Panc1 (cell line): ENCODE measurements around the gene LAMP5. TPM values are rescaled to one million over a fixed set of nuclear protein-coding genes. Genes with fewer than 3 reads are reported as not detected.

Experiments used
- ATAC-seq: fragments of 200-7000 bp; cut with Tn5 transposase; 2 replicates; pipeline ENCODE4 v1.9.1; 2020; ENCODE audit warnings: mild to moderate bottlenecking, moderate library complexity
- BruUV-seq: library from RNA; stranded (reverse); fragments of 400-500 nt; replicated peaks from 2 replicates; lab custom pipeline; 2021; lab: Mats Ljungman, UMichigan
- CTCF ChIA-PET: fragments of 300-600 bp; sonication (Branson Sonifier 250); formaldehyde crosslinking; loops from one replicate; lab custom pipeline; 2022; ENCODE audit warnings: antibody characterized with exemption; lab: Charles Lee
- POLR2A ChIA-PET: fragments of 300-600 bp; sonication (Branson Sonifier 250); formaldehyde crosslinking; loops from one replicate; lab custom pipeline; 2022; ENCODE audit warnings: antibody characterized with exemption; lab: Charles Lee
- DNase-seq: peaks from one replicate; pipeline ENCODE4 v3.0.0-alpha.2; 2010; ENCODE audit warnings: low read depth, low spot score
- H3K27ac ChIP-seq: 2 replicates; pipeline ENCODE4 v1.5.1; 2011; ENCODE audit warnings: mild to moderate bottlenecking, low read length, inconsistent platforms
- H3K27me3 ChIP-seq: fragments of 200-500 bp; sonication (Bioruptor generic); 2 replicates; pipeline ENCODE4 v1.6.0; 2014; ENCODE audit warnings: low read length, inconsistent platforms; ENCODE audit not compliant: control insufficient read depth, insufficient read depth
- H3K36me3 ChIP-seq: fragments of 200-500 bp; sonication (Bioruptor generic); 2 replicates; pipeline ENCODE4 v1.5.1; 2014; ENCODE audit warnings: inconsistent platforms, mild to moderate bottlenecking, low read length, moderate library complexity; ENCODE audit not compliant: control insufficient read depth, insufficient read depth
- H3K4me1 ChIP-seq: 2 replicates; pipeline ENCODE4 v1.5.1; 2011; ENCODE audit warnings: inconsistent platforms, mild to moderate bottlenecking, low read length, moderate library complexity; ENCODE audit not compliant: control insufficient read depth, insufficient read depth
- H3K4me3 ChIP-seq, 2 experiments: 2 replicates each; pipeline ENCODE4 v1.5.1; 2011 to 2012; ENCODE audit warnings: low read depth in 2 of 2, low read length in 2 of 2, mild to moderate bottlenecking in 2 of 2, inconsistent platforms in 1 of 2, moderate library complexity in 1 of 2
- H3K9me3 ChIP-seq: fragments of 200-500 bp; sonication (Bioruptor generic); 2 replicates; pipeline ENCODE4 v1.5.1; 2014; ENCODE audit warnings: low read depth, mild to moderate bottlenecking, inconsistent platforms, low read length, moderate library complexity; ENCODE audit not compliant: control insufficient read depth, insufficient read depth
- POLR2AphosphoS5 ChIP-seq: IDR thresholded peaks from 2 replicates; pipeline ENCODE4 v1.6.1; 2012; ENCODE audit warnings: mild to moderate bottlenecking, low read depth, low read length, moderate library complexity
- SIN3A ChIP-seq: IDR thresholded peaks from 2 replicates; pipeline ENCODE4 v1.6.1; 2012; ENCODE audit warnings: low read depth, mild to moderate bottlenecking, low read length, moderate library complexity, borderline replicate concordance; ENCODE audit not compliant: insufficient read depth
- TCF7L2 ChIP-seq: IDR thresholded peaks from 2 replicates; pipeline ENCODE4 v1.6.1; 2011; ENCODE audit warnings: mild to moderate bottlenecking, low read depth, low read length, inconsistent platforms
- in situ Hi-C: cut with HindIII; loops from 2 replicates; pipeline ENCODE4 v1.10.0; 2016; ENCODE audit warnings: low sequenced_read_pairs, low pct_unique_long_range_greater_than_20kb
- intact Hi-C: fragments of 100-400 bp; cut with micrococcal nuclease; formaldehyde crosslinking; loops from one replicate; pipeline ENCODE4 v1.10.0; 2022; ENCODE audit not compliant: unreplicated experiment
- total RNA-seq: library from RNA; stranded (reverse); gene quantifications from one replicate; pipeline ENCODE4 v1.2.1, GENCODE V29; 2021; ENCODE audit not compliant: unreplicated experiment
- TF ChIP-seq, protein P1 (sequence below): fragments of 450-650 bp; IDR thresholded peaks from 2 replicates; pipeline ENCODE4 v1.5.1; 2017; ENCODE audit warnings: mild to moderate bottlenecking
- TF ChIP-seq, protein P2 (sequence below), 2 experiments: IDR thresholded peaks; 2 replicates each; pipeline ENCODE4 v1.6.1; 2011 to 2012; ENCODE audit warnings: low read depth in 2 of 2, control low read depth in 1 of 2, low read length in 1 of 2, mild to moderate bottlenecking in 1 of 2, moderate library complexity in 1 of 2; ENCODE audit not compliant: insufficient read depth in 1 of 2

The LAMP5 gene
- total RNA-seq, 1 experiment from 2014 or later, result not detected

DNA sequence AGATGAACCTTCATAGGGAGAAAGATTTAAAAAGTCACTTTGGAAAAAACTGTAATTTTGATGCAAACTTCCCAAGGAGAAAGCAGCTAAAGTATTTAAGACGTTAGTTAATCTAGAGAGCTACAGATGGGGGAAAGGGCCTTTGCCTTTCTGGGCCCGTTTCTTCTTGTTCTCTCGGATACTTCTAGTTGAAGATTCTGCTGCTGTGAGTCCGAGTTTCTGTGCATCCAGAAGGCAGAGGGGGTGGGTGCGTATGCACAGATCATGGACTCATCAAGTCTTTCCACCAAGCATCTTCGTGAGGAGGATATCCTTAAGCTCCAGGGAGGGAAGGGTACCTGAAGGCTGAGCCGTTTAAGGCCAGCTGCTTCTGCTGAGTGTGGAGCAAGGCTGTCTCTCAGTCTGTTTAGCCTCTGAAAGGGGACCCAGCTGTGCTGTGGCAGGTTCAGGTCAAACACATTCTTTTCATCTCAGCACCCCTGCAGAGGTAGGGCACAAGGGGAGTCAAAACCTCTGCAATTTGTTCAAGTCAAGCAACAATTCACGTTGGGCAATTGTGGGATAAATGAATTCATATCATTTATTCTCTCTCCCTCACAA is 4.3 kb downstream of the LAMP5 start:
- ChIA-PET CTCF (no interaction called here), POLR2A (no interaction called here)
- BruUV-seq, result no TSS peak

DNA sequence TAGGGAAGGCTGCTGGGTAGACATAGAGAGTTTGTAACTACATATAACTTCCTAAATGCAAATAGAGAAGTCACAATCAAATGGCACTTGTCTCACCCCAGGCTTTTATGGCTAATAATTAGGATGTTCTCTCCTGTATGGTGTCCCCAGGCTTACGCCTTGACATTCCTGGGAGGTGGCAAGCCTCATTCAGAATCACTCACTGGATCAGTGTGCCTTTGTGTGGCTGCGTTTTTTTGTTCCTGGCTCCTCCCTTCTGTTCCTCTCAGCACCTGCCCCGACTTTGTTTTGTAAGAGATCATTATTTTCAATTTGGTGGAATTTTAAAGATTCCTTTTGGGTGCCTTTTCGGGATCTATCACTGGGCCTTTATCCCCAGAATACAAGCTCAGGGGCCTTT is 5.7 kb downstream of the LAMP5 start:
- Histone ChIP-seq H3K4me1 (peaks cover 2% of the 10 kb centered on the region; the same call in 1 of the 2 replicates), H3K27ac (no peak overlapping the region), H3K27me3 (peaks cover 9% of the 10 kb centered on the region), H3K36me3 (no peaks in the 10 kb centered on the region), H3K9me3 (no peaks in the 10 kb centered on the region), H3K4me3 (no peak overlapping the region)
- intact Hi-C loops (no loop called here), in situ Hi-C loops (no loop called here)
- BruUV-seq, result no TSS peak
- no peak for TF ChIP-seq TCF7L2
- TF ChIP-seq POLR2AphosphoS5, result no peak
- TF ChIP-seq SIN3A, result no peak
- TF ChIP-seq, protein P1, sequence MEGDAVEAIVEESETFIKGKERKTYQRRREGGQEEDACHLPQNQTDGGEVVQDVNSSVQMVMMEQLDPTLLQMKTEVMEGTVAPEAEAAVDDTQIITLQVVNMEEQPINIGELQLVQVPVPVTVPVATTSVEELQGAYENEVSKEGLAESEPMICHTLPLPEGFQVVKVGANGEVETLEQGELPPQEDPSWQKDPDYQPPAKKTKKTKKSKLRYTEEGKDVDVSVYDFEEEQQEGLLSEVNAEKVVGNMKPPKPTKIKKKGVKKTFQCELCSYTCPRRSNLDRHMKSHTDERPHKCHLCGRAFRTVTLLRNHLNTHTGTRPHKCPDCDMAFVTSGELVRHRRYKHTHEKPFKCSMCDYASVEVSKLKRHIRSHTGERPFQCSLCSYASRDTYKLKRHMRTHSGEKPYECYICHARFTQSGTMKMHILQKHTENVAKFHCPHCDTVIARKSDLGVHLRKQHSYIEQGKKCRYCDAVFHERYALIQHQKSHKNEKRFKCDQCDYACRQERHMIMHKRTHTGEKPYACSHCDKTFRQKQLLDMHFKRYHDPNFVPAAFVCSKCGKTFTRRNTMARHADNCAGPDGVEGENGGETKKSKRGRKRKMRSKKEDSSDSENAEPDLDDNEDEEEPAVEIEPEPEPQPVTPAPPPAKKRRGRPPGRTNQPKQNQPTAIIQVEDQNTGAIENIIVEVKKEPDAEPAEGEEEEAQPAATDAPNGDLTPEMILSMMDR, result no peak
- TF ChIP-seq, protein P2, sequence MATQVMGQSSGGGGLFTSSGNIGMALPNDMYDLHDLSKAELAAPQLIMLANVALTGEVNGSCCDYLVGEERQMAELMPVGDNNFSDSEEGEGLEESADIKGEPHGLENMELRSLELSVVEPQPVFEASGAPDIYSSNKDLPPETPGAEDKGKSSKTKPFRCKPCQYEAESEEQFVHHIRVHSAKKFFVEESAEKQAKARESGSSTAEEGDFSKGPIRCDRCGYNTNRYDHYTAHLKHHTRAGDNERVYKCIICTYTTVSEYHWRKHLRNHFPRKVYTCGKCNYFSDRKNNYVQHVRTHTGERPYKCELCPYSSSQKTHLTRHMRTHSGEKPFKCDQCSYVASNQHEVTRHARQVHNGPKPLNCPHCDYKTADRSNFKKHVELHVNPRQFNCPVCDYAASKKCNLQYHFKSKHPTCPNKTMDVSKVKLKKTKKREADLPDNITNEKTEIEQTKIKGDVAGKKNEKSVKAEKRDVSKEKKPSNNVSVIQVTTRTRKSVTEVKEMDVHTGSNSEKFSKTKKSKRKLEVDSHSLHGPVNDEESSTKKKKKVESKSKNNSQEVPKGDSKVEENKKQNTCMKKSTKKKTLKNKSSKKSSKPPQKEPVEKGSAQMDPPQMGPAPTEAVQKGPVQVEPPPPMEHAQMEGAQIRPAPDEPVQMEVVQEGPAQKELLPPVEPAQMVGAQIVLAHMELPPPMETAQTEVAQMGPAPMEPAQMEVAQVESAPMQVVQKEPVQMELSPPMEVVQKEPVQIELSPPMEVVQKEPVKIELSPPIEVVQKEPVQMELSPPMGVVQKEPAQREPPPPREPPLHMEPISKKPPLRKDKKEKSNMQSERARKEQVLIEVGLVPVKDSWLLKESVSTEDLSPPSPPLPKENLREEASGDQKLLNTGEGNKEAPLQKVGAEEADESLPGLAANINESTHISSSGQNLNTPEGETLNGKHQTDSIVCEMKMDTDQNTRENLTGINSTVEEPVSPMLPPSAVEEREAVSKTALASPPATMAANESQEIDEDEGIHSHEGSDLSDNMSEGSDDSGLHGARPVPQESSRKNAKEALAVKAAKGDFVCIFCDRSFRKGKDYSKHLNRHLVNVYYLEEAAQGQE (IDR thresholded peaks at IDR 0.05; ENCODE audit: insufficient read depth in 1 of 2, low read depth in 2 of 2, low read length in 1 of 2), result no peak
- CTCF ChIA-PET, result no interaction called here
- ATAC-seq (no peak), DNase-seq (no peak)
- POLR2A ChIA-PET, result no interaction called here

More for the DNA sequence above, 4.3 kb downstream of the LAMP5 start:
- Histone ChIP-seq H3K4me3 (no peak overlapping the region), H3K4me1 (peaks cover 5% of the 10 kb centered on the region; the same call in 1 of the 2 replicates), H3K36me3 (no peaks in the 10 kb centered on the region), H3K27ac (no peak overlapping the region), H3K27me3 (peaks cover 18% of the 10 kb centered on the region), H3K9me3 (no peaks in the 10 kb centered on the region)
- in situ Hi-C loops (no loop called here), intact Hi-C loops (no loop called here)
- DNase-seq (no peak), ATAC-seq (no peak)
- TF ChIP-seq, protein P1, result no peak
- TF ChIP-seq TCF7L2, result no peak
- TF ChIP-seq POLR2AphosphoS5, result no peak
- TF ChIP-seq, protein P2 (IDR thresholded peaks at IDR 0.05; ENCODE audit: insufficient read depth in 1 of 2, low read depth in 2 of 2, low read length in 1 of 2), result no peak
- no peak for TF ChIP-seq SIN3A
